ENCODE data around the gene CD276.

Gene CD276

DNA sequence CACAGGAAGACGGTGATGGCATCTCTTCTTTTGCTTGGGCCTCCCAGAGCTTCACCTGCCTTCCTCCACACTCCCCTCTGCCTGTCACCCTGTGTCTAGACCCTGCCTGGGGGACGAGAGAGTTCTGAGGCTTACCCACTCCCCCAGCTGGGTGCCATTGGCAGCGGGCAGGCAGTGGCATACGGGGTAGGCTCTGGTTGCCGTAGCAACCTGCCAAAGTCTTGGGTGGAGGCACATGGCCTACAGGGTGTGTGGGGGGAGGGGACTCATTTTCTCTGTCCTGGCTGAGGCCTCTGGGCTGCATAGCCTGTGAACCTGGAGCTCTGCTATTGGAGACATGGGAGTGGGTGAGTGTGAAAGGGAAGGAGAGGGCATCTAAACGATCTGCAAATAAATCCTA, 64.5 kb downstream of the CD276 start:
- DNase-seq, result no peak

GRCh38 chr15:73749533-73749932, 65.3 kb downstream of the CD276 start:
- no peak for DNase-seq

GRCh38 chr15:73749971-73750370, 65.8 kb downstream of the CD276 start:
- DNase-seq, result no peak

DNA sequence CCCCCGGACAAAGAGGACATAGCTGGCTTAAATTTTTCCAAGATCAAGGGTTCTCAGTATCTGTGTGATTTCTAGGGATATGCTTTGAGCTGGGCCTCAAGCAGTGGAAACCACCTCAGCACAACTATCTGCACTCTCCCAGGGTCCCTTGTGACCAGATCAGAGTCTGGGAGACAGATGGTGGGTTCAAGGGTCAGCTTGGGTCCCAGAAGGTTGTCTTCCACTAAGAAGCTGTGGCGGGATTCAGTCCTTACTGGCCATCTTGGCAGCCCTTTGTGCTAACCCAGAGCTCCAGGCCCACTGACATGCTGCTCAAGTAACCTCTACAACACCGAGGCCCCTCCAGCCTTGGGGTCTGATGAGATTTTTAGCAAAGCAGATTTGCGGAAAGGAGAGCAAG, 66.3 kb downstream of the CD276 start:
- no peak for DNase-seq

- no peak for DNase-seq
These were observed 66.8 kb downstream of the CD276 start for GRCh38 chr15:73750951-73751350.

- no peak for DNase-seq
These were observed 67.3 kb downstream of the CD276 start for GRCh38 chr15:73751511-73751898.

- no peak for DNase-seq
These were observed 68.0 kb downstream of the CD276 start for GRCh38 chr15:73751899-73752805.

GRCh38 chr15:73752806-73753193, 68.6 kb downstream of the CD276 start:
- DNase-seq, result no peak

DNA sequence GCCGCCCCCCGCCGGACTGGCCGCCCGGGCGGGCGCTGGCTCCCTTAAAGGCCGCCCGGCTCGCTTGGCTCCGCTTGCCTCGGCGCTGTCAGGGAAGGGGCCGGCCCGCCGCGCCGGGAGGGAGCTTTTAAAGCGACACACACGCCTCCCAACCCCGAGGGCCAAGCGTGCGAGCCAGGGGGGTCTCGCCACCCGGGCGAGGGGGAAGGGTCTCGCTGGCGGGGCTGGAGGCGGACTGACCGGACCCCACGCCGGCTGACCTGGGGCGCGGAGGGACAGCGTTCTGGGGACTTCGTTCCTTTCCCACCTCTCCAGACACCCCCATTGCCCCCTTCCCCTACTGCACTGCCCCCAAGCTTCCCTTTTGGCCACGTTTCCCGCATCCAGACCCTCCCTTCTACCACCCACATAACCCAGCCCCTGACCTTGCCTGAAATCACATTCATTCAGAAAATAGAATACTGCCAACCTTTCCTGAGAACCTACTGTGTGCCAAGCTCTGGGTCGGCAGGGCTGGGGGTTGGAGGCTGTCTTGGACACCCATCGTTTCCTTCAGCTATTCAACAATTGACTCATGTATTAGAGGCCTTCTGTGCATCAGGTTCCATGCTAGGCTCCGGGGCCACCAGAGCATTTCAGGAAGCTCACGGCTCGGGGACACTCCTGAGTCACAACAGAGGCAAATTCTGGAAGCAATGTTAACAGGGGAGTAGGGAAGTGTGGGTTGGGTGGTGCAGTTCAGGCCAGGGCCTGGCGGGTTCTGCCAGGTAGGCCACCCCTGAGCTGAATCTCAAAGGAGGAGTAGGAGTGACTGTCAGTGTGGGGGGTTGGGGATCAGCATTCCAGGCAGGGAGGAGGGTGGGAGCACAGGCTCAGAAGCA, 69.3 kb downstream of the CD276 start, which contains the start of gene INSYN1:
INSYN1 (minus strand) TSS at position 102 of the 881 bp plus-strand sequence. CDS start 2,221 bp downstream, outside the sequence.
- DNase-seq, result no peak

- no peak for DNase-seq
These were observed 70.3 kb downstream of the CD276 start for GRCh38 chr15:73754461-73754860.

DNA sequence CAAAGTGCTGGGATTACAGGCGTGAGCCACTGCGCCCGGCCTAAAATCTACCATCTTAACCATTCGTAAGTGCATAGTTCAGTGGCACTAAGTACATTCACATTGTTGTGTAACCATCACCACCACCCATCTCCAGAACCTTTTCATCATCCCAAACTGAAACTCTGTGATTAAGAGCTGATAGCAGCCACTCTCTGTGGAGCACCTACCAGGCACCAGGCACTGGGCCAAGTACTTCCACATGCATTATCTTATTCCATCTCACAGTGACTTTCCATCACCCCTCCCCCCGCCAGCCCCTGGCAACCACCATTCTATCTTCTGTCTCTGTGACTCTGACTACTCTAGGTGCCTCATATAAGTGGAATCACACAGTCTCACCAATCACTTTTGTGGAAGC, 71.3 kb downstream of the CD276 start:
- no peak for DNase-seq

GRCh38 chr15:73755946-73756345, 71.8 kb downstream of the CD276 start:
- no peak for DNase-seq

DNA sequence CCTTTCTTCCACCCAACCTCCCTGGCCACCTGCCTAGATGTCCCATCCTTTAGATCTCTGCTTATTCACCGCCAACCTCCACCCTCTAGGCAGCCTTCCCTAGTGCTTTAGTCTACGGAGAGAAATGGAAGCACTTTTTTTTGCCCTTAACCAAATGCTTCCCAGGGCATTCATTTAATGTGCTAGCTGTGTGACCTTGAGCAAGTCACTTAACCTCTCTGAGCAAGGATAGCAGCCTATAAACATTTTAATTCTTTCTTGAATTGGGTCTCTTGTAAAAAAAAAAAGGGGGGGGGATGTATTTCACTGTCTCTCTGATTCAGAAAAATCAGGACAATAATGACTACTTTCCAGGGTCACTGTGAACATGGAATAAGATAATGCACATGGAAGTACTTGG, 72.2 kb downstream of the CD276 start:
- no peak for DNase-seq

DNA sequence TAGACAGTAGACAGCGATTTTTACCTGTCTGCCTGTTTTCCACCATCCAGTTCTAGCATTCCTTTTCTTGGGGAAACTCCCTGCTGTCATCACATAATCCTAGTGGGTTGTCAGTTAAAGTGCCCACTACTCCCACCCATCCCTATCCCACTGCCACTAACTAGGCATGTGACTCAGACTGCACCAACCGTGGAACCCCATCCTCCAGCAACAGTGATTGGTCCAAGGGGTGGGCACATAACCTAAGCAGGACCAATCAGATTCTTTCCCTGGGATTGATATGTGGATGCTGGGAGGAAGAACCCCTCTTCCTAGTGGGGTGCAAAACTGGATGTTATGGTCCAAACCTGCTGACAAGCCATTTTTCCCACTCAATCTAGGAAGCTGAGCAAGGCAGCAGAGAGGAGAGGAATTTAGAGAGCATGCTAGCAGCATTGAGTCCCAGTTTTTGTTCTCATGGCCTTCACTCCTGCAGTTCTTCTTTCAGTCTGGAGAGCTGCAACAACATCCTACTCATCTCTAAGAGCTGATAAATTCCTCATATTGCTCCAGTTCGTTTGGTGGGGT, 72.8 kb downstream of the CD276 start:
- no peak for DNase-seq

- DNase-seq, result no peak
These were observed 73.4 kb downstream of the CD276 start for GRCh38 chr15:73757571-73757970.

DNA sequence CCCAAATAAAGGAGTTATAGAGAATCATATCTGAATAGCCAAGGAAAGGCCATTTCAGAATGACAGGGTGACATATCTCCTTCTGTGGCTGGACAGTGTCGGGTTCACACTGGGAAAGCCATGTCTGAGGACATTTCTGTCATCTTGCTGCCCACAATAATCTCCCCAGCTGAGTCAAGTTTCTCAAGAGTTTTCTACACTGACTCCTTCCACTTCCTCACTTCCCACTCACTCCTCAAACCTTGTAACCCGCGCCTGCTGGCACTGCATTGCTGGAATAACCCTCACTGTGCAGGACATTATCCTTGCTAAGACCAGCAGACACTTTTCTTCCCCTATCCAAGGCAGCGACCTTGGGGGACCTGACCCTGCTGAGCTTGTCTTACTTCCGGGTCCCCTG, 74.3 kb downstream of the CD276 start:
- DNase-seq, result no peak

- DNase-seq, result no peak
These were observed 76.4 kb downstream of the CD276 start for GRCh38 chr15:73760330-73761329.

DNA sequence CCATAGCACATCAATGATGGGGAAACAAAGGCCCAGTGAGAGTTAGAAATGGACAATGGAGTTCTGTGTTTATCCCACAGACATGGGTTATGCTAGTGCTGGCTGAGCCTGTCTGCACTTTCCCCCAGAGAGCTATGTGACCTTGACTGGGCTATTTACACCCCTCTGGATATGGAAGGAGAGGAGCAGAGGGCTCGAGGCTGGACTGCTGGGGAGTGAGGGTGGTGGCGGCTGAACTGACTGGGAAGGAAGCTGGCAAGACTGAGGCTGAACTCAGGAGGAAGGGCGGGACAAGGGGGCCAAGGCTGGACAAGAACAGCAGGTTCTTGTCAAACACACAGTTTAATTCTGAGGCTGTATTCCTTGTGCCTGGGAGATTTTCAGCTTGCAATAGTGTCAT, 79.7 kb downstream of the CD276 start:
- DNase-seq, result no peak

Measured in AML-193 (cell line).